Measurements from ENCODE around the gene CREB3L4. TPM values are rescaled to one million over a fixed set of nuclear protein-coding genes. Genes with fewer than 3 reads are reported as not detected.
A peak's percentile ranks its signal among the peaks of the same experiment; 100 is the strongest.
"Not testable (repeated sequence)": the region's sequence is repeated elsewhere in the genome, so short reads cannot be mapped to it uniquely, and the experiment has no call there.

CREB3L4 gene
- total RNA-seq, 3 donors from 2014 or later (not counting 1 experiment from before 2014, with no cell fraction given) = 10.8 to 16.8 (median 10.9) TPM

- Mint-ChIP-seq H3K4me1 (peaks cover 39 to 41% of the 10 kb centered on the region in 2 donors), H3K27me3 (ENCODE audit: low read depth in 2 of 2) (no peaks in the 10 kb centered on the region), H3K4me3 (peak overlapping the region; percentile 94), H3K27ac (peak overlapping the region; percentile 98 to 99), H3K36me3 (peaks cover 24% of the 10 kb centered on the region), H3K9me3 (no peaks in the 10 kb centered on the region)
- no peak for ATAC-seq
- DNase-seq = no peak
- H3K4me3 ChIP-seq (ENCODE audit: low read length) = peak overlapping the region; percentile 84
- intact Hi-C loops (cut with micrococcal nuclease) = loop anchor here (2.0 to 5.0 kb wide), 3 partner anchors 15 to 360 kb away; partner anchors contain the start of genes CHTOP, GATAD2B and JTB
- peak overlapping the region; percentile 95 for H3K27ac ChIP-seq (ENCODE audit: low read length)
- no peaks in the 10 kb centered on the region for H3K27me3 ChIP-seq (ENCODE audit: control insufficient read depth, insufficient read depth, low read length)
- H3K4me1 ChIP-seq (ENCODE audit: control insufficient read depth, insufficient read depth, low read length) = peaks cover 36% of the 10 kb centered on the region
- TF ChIP-seq, protein P1, sequence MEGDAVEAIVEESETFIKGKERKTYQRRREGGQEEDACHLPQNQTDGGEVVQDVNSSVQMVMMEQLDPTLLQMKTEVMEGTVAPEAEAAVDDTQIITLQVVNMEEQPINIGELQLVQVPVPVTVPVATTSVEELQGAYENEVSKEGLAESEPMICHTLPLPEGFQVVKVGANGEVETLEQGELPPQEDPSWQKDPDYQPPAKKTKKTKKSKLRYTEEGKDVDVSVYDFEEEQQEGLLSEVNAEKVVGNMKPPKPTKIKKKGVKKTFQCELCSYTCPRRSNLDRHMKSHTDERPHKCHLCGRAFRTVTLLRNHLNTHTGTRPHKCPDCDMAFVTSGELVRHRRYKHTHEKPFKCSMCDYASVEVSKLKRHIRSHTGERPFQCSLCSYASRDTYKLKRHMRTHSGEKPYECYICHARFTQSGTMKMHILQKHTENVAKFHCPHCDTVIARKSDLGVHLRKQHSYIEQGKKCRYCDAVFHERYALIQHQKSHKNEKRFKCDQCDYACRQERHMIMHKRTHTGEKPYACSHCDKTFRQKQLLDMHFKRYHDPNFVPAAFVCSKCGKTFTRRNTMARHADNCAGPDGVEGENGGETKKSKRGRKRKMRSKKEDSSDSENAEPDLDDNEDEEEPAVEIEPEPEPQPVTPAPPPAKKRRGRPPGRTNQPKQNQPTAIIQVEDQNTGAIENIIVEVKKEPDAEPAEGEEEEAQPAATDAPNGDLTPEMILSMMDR (IDR thresholded peaks at IDR 0.05) = no peak
- H3K36me3 ChIP-seq (ENCODE audit: control insufficient read depth, insufficient read depth, low read length) = peaks cover 30% of the 10 kb centered on the region
- 73% methylated on average over 2 of the region's 2 CpGs for WGBS (ENCODE audit: insufficient coverage)
- H3K9me3 ChIP-seq (ENCODE audit: control insufficient read depth, insufficient read depth, low read length) = no peaks in the 10 kb centered on the region
Observed at GRCh38 chr1:153991806-153992205, 24.1 kb downstream of the CREB3L4 start.

GRCh38 chr1:153995202-153995601 lies 27.5 kb downstream of the CREB3L4 start:
- intact Hi-C loops (cut with micrococcal nuclease) = no loop called here
- no peak for ATAC-seq

DNA sequence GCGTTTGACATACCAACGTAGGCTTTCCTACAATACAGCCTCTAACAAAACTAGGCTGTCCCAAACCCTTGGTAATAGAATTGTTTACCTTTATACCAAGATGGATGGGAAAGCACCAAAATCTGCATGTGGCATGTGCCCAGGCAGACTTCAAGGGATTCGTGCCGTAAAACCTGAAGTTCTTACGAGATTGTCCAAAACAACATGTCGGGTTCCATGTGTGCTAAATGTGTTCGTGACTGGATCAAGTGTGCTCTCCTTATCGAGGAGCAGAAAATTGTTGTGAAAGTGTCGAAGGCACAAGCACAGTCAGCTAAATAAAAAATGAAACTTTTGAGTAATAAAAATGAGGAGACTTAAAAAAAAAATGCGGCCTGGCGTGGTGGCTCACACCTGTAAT lies 27.9 kb downstream of the CREB3L4 start:
- H3K36me3 Mint-ChIP-seq = peaks cover 24% of the 10 kb centered on the region
- H3K36me3 ChIP-seq (ENCODE audit: control insufficient read depth, insufficient read depth, low read length) = peaks cover 30% of the 10 kb centered on the region
- H3K27me3 ChIP-seq (ENCODE audit: control insufficient read depth, insufficient read depth, low read length) = no peaks in the 10 kb centered on the region
- 97% methylated on average over 11 of the region's 11 CpGs for WGBS (ENCODE audit: insufficient coverage)
- peaks cover 25% of the 10 kb centered on the region for H3K4me1 ChIP-seq (ENCODE audit: control insufficient read depth, insufficient read depth, low read length)
- no peaks in the 10 kb centered on the region for H3K9me3 Mint-ChIP-seq
- H3K27me3 Mint-ChIP-seq (ENCODE audit: low read depth in 2 of 2) = no peaks in the 10 kb centered on the region
- TF ChIP-seq, protein P1 (IDR thresholded peaks at IDR 0.05) = no peak
- H3K4me3 Mint-ChIP-seq = peak overlapping the region; percentile 26
- DNase-seq (no peak), ATAC-seq (no peak)
- H3K9me3 ChIP-seq (ENCODE audit: control insufficient read depth, insufficient read depth, low read length) = no peaks in the 10 kb centered on the region
- no peak overlapping the region for H3K27ac ChIP-seq (ENCODE audit: low read length)
- no peak overlapping the region for H3K4me3 ChIP-seq (ENCODE audit: low read length)
- peaks cover 27 to 28% of the 10 kb centered on the region in 2 donors for H3K4me1 Mint-ChIP-seq
- intact Hi-C loops (cut with micrococcal nuclease) = no loop called here
- H3K27ac Mint-ChIP-seq = peak overlapping the region; percentile 70 to 77

More at GRCh38 chr1:153995202-153995601, 27.5 kb downstream of the CREB3L4 start:
- Histone ChIP-seq H3K9me3 (ENCODE audit: control insufficient read depth, insufficient read depth, low read length) (no peaks in the 10 kb centered on the region), H3K36me3 (ENCODE audit: control insufficient read depth, insufficient read depth, low read length) (peaks cover 30% of the 10 kb centered on the region), H3K4me1 (ENCODE audit: control insufficient read depth, insufficient read depth, low read length) (peaks cover 28% of the 10 kb centered on the region), H3K27me3 (ENCODE audit: control insufficient read depth, insufficient read depth, low read length) (no peaks in the 10 kb centered on the region), H3K27ac (ENCODE audit: low read length) (no peak overlapping the region), H3K4me3 (ENCODE audit: low read length) (no peak overlapping the region)
- H3K9me3 Mint-ChIP-seq = no peaks in the 10 kb centered on the region
- H3K4me1 Mint-ChIP-seq = peaks cover 32% of the 10 kb centered on the region in 2 donors
- peak overlapping the region; percentile 26 for H3K4me3 Mint-ChIP-seq
- WGBS (ENCODE audit: insufficient coverage) = 100% methylated on average over 2 of the region's 3 CpGs
- peaks cover 24% of the 10 kb centered on the region for H3K36me3 Mint-ChIP-seq
- TF ChIP-seq, protein P1 (IDR thresholded peaks at IDR 0.05) = no peak
- H3K27me3 Mint-ChIP-seq (ENCODE audit: low read depth in 2 of 2) = no peaks in the 10 kb centered on the region
- DNase-seq = no peak
- peak overlapping the region; percentile 70 to 77 for H3K27ac Mint-ChIP-seq

DNA sequence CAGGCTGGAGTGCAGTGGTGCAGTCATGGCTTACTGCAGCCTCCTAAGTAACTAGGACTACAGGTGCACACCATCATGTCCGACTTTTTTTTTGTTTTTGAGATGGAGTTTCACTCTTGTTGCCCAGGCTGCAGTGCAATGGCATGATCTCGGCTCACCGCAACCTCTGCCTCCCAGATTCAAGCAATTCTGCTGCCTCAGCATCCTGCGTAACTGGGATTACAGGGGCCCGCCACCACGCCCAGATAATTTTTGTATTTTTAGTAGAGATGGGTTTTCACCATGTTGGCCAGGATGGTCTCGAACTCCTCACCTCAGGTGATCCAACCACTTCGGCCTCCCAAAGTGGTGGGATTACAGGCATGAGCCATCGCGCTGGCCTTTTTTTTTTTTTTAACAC lies 29.2 kb downstream of the CREB3L4 start:
- H3K9me3 Mint-ChIP-seq; H3K27me3 Mint-ChIP-seq (ENCODE audit: low read depth in 2 of 2); DNase-seq; H3K9me3 ChIP-seq (ENCODE audit: control insufficient read depth, insufficient read depth, low read length); intact Hi-C loops (cut with micrococcal nuclease); H3K27ac Mint-ChIP-seq; H3K27ac ChIP-seq (ENCODE audit: low read length); H3K4me3 Mint-ChIP-seq; H3K27me3 ChIP-seq (ENCODE audit: control insufficient read depth, insufficient read depth, low read length); H3K4me3 ChIP-seq (ENCODE audit: low read length); ATAC-seq: not testable (repeated sequence)
- Mint-ChIP-seq H3K4me1 (peaks cover 15% of the 10 kb centered on the region in 2 donors), H3K36me3 (peaks cover 17% of the 10 kb centered on the region)
- peaks cover 17% of the 10 kb centered on the region for H3K4me1 ChIP-seq (ENCODE audit: control insufficient read depth, insufficient read depth, low read length)
- peaks cover 28% of the 10 kb centered on the region for H3K36me3 ChIP-seq (ENCODE audit: control insufficient read depth, insufficient read depth, low read length)
- 94% methylated on average over 8 of the region's 10 CpGs for WGBS (ENCODE audit: insufficient coverage)

Data from natural killer cell (primary cell).